ENCODE measurements around the gene CASP4.
"Not testable (repeated sequence)": the region's sequence is repeated elsewhere in the genome, so short reads cannot be mapped to it uniquely, and the experiment has no call there.

The CASP4 gene

GRCh38 chr11:104968355-104968855 lies at the start of gene CASP4:
Gene CASP4, minus strand, starts transcription at chr11:104968574. Its CDS starts 49 bp downstream, at chr11:104968525.
- peak; percentile 3 for DNase-seq (ENCODE audit: low spot score)

DNA sequence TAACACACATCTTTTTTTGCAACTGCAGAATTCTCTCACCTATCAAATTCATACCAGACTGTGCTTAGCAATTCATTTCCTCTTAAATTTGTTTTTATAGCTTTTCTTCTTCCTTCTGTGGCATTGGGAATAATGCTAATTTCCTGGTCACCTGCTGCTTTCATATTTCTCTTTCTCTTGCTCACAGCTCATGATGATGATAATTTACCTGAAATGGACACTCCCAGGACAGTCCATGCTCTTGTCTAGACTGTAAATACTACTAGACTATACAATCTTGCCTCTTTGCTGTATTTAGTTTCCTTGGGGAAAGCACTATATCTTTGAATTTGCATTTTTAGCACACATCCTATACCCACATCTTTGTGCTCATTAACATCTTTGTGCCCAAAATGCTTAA lies 39.1 kb upstream of the CASP4 start:
- DNase-seq (ENCODE audit: low spot score): no peak

GRCh38 chr11:105005451-105005845 lies 37.1 kb upstream of the CASP4 start:
- no peak for DNase-seq (ENCODE audit: low spot score)

DNA sequence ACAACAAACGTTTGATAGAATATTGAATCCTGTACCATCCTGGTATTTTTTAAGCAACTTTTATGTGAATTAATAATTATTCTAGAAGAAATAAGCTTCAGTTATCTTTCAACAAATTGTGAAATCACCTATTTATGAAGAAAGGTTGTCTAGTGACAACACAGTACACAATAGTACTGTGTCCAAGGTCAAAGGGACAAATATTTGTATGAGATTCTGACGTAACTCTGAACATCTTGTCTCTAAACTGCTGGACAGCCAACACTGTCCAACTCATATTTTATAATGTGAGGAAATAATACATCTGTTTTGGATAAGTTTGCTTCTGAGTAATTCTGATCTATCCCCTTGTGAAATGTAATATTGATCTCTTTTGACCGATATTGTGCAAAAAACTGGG lies 35.6 kb upstream of the CASP4 start:
- no peak for DNase-seq (ENCODE audit: low spot score)

- DNase-seq (ENCODE audit: low spot score): no peak
Observed at GRCh38 chr11:105003151-105003550, 34.8 kb upstream of the CASP4 start.

DNA sequence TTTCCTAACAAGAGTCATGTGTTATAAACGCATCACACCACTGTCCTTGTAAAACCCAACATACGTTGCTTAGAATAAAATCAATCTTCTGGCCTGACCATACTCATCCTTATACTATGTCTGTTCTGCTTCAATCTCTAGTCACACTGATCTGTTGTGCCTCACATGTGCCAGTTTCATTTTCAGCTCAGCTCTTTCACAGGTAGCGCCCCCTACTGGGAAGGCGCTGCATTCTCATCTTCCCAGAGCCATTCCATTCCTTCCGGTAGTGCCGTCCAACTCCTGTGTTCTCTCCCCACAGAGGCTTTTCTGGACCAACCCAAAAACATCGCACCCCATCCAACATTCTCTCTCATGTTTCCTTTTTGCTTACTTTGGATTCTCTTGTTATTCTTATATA lies 32.4 kb upstream of the CASP4 start:
- DNase-seq (ENCODE audit: low spot score): peak; percentile 10

DNA sequence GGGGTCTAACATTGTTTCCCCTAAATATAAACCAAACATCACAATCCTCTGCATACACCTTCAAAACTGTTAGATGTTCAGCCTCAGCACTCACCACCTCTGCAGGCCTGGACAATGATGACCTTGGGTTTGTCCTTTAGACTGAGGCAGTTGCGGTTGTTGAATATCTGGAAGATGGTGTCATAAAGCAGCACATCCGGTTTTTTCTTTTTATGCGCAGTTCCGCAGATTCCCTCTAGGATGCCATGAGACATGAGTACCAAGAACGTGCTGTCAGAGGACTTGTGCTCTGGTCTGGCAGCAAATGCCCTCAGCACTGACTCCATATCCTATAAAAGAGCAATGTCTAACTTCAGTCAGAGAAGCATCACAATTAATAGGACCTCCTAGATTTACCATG lies 31.8 kb upstream of the CASP4 start:
- DNase-seq (ENCODE audit: low spot score): no peak

DNA sequence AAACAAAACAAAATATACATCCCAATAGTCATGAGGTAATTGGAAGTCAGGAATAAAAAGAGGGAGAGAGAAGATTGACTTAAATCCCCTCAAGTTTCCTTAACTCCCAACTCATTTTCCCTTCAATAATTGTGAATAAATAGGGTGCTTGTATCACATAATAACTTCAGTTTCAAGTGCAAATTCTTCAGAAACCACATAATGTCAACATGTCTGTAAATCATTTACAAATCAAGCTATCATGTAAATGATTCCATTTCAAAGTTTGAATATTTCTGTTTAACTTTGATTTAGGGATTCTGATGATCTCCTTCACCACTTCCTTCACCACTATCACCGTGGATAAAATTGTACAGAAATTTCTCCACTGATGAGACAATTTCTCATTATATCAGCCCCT lies 31.3 kb upstream of the CASP4 start:
- no peak for DNase-seq (ENCODE audit: low spot score)

- no peak for DNase-seq (ENCODE audit: low spot score)
Observed at GRCh38 chr11:104997288-104997687, 28.9 kb upstream of the CASP4 start.

DNA sequence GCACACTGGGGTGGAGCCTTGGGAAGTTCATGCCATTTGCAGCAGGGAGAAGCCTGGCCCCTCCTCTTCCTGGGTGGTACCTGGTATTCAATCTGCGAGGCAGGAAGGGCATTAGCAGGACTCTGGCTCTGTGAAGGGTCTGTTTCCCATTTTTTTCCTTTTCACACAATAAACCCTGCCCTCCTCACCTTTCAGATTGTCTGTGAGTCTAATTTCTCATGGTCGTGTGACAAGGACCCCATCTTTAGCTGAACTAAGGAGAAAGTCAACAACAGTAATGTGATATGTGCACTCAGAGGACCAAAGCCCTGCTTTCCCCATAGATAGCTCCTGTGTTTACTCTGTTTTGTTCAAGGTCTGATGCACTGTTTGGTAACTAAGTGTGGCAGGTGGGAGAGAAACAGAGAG lies 26.6 kb upstream of the CASP4 start:
- no peak for DNase-seq (ENCODE audit: low spot score)

- DNase-seq (ENCODE audit: low spot score): no peak
Observed at GRCh38 chr11:104992781-104993180, 24.4 kb upstream of the CASP4 start.

GRCh38 chr11:104991994-104992393 lies 23.6 kb upstream of the CASP4 start:
- DNase-seq (ENCODE audit: low spot score): no peak

- DNase-seq (ENCODE audit: low spot score): no peak
Observed at GRCh38 chr11:104984808-104985207, 16.4 kb upstream of the CASP4 start.

GRCh38 chr11:104979839-104980238 lies 11.5 kb upstream of the CASP4 start:
- no peak for DNase-seq (ENCODE audit: low spot score)

GRCh38 chr11:104973616-104974015 lies 5.2 kb upstream of the CASP4 start:
- no peak for DNase-seq (ENCODE audit: low spot score)

- DNase-seq (ENCODE audit: low spot score): not testable (repeated sequence)
Observed at GRCh38 chr11:104972924-104973323, 4.5 kb upstream of the CASP4 start.

GRCh38 chr11:104970756-104971155 lies 2.4 kb upstream of the CASP4 start:
- DNase-seq (ENCODE audit: low spot score): no peak

DNA sequence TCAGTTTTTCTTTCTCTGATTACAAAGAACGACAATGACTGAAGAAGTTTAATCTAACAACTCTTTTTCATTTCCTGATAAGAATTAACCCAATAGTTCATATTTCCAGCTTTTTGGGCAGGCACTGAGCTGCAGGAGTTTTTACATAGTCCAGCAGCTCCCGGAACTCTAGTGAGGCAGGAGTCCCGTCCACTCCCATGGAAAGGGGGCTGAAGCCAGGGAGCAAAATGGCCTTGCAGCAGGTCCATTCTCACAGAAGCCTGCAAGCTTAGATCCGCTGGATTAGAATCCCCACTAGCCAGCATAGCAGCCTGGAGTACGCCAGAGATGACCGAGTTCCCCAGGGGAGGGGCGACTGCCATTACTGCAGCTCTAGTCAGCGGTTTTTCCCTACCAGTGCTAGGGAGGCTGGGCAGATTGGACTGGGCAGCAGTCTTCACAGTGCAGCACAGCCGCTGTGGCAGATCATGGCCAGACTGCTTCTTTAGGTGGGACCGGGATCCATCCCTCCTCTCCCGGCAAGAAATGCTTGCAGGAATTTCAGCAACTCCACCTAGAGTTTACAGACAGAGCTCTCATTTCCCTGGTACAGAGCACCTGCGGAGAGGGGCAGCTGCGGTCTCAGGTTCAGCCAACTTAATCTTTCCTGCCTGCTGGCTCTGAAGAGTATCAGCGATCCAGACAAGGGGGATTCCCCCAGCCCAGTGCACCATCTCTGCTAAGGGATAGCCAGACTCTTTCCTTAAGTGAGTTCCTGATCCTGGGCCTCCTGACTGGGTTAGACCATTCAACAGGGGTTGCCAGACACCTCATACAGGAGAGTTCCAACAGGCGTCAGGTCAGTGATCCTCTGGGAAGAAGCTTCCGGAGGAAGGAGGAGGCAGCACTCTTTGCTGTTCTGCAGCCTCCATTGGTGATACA lies 742 bp upstream of the CASP4 start:
- no peak for DNase-seq (ENCODE audit: low spot score)

DNA sequence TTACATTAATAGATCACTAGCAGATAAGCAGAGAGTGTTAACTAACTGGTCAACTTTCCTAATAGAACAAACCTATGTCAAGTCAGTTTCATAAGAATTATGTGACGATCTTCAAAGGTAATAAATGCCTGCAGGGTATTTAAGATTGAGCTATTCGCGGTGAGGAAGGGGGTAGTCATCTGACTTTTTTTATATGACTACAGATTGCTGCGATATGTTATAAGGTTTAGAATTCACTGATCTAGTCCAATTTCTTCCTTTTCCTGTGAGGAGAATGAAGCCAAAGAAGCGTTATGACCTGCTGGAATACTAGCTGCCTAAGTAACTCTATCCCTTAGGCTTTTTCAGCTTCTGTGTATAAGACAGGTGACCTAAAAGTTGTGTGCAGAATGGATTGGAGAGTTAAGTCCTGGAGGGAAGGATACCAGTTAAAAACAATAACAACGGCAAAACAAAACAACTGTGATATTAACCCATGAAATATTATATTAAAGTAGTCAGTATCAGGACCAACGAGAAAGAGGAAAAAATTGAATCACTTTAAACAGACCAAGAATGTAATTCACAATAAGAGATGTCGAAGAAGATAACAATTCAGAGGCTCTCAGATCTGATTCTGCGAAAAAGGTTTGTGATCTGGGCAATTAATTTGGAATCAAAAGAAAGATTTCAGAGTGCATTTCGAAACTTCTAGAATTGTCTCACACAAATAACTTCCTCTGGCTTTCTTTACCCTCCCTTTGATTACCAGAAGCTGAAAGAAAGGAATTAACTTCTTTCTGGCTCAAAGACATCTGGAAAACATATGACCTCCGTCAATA lies 630 bp downstream of the CASP4 start:
- DNase-seq (ENCODE audit: low spot score): peak; percentile 2

DNA sequence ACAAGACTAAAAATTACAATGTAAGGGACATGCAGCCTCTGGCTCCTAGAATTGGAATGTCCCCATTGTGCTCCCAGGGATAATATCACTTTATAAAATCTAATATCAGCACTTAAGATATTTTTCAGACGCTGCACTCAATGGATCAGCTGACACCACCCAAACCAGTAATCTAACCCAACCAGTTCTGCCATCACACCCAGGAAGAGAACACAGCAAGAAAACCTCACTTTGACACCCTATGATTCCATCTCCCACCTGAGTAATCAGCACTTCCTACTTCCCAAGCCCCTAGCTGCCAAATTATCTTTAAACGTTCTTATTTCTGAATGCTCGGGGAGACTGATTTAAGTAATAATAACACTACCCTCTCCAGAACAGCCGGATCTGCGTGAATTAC lies 2.6 kb downstream of the CASP4 start:
- no peak for DNase-seq (ENCODE audit: low spot score)

DNA sequence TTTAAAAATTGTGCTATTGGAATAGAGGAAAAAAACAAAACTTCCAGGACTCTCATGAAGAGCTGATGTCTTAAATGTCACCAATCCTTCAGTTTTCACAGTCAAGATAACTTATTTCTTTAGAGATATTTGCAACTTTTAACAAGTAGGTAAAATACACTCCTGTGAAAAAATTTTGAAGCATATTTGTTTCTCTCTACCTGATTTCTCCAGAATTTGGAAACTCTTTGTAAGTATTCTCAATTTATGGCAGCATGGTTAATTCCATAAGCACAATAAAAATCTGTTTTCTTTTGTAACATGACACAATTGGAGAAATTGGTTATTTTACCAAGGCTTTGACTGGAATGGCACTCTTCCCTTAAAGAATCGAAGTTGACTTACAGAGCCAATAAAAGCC lies 4.1 kb downstream of the CASP4 start:
- DNase-seq (ENCODE audit: low spot score): no peak

DNA sequence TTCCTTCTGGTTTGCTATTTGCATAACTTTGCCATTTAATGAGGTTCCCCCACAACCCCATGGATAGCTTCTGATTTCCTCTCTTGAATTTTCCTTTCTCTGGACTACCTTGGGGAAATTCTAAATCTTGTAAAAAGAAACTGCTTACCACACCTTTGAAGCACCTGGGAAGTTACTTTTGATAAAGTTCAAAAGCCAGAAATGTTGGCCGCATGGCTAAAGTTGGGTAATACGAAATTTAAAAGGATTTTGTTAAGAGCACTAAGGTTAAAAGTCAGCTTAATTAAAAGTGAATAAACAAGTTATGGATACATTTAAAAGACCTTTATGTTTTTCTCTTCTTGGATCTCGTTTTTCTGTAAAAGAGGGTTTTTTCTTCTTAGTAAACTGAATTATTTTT lies 5.5 kb downstream of the CASP4 start:
- DNase-seq (ENCODE audit: low spot score): no peak

- DNase-seq (ENCODE audit: low spot score): no peak
Observed at GRCh38 chr11:104957280-104957679, 11.1 kb downstream of the CASP4 start.
